CD14-positive monocyte (primary cell): ENCODE data around the gene GJA4. TPM values are rescaled to one million over a fixed set of nuclear protein-coding genes. Genes with fewer than 3 reads are reported as not detected.
A peak's percentile ranks its signal among the peaks of the same experiment; 100 is the strongest.

Experiments used
- DNase-seq, 3 donors: peaks; one replicate each; pipeline ENCODE4 v3.0.0-alpha.2; 2011 to 2022
- H2AFZ ChIP-seq: 2 replicates; pipeline ENCODE4 v1.6.0; 2012; ENCODE audit warnings: mild to moderate bottlenecking, low read depth, low read length, inconsistent platforms; ENCODE audit not compliant: insufficient read depth, poor library complexity, severe bottlenecking
- H3K27ac ChIP-seq, 2 donors: 1 replicate in 1 of 2; 2 replicates in 1 of 2; pipeline ENCODE4 v1.5.1; 2012 to 2013; ENCODE audit warnings: low read length in 2 of 2, control low read depth in 1 of 2, inconsistent platforms in 1 of 2, low read depth in 1 of 2, mild to moderate bottlenecking in 1 of 2
- H3K27me3 ChIP-seq, 2 donors: one replicate each; pipeline versions ENCODE4 v1.6.0 to v1.6.1; 2011 to 2013; ENCODE audit warnings: low read length in 2 of 2; ENCODE audit not compliant: control insufficient read depth in 2 of 2, insufficient read depth in 2 of 2
- H3K36me3 ChIP-seq, 2 donors: replicated peaks in 1 of 2; 1 replicate in 1 of 2; 2 replicates in 1 of 2; pipeline versions ENCODE4 v1.5.1 to v1.6.1; 2012 to 2013; ENCODE audit warnings: low read length in 2 of 2, control low read depth in 1 of 2, inconsistent platforms in 1 of 2, mild to moderate bottlenecking in 1 of 2; ENCODE audit not compliant: insufficient read depth in 2 of 2, control insufficient read depth in 1 of 2
- H3K4me1 ChIP-seq, 2 donors: 1 replicate in 1 of 2; 2 replicates in 1 of 2; pipeline versions ENCODE4 v1.5.1 to v1.6.1; 2012 to 2013; ENCODE audit warnings: low read length in 2 of 2, control low read depth in 1 of 2, inconsistent platforms in 1 of 2, mild to moderate bottlenecking in 1 of 2, moderate library complexity in 1 of 2; ENCODE audit not compliant: insufficient read depth in 2 of 2, control insufficient read depth in 1 of 2
- H3K4me2 ChIP-seq: replicated peaks from 2 replicates; pipeline ENCODE3; 2012; ENCODE audit warnings: low read length, moderate library complexity, mild to moderate bottlenecking; ENCODE audit not compliant: poor library complexity, severe bottlenecking; ENCODE audit errors: extremely low read depth
- H3K4me3 ChIP-seq, 3 experiments: fragments of 200-600 bp in 1 of 3; sonication (generic) in 1 of 3; replicated peaks in 1 of 3; 1 replicate in 2 of 3; 2 replicates in 1 of 3; pipeline ENCODE4 v1.5.1; 2011 to 2013; ENCODE audit warnings: low read length in 3 of 3, mild to moderate bottlenecking in 3 of 3, control low read depth in 2 of 3, low read depth in 2 of 3, inconsistent platforms in 1 of 3, moderate library complexity in 1 of 3
- H3K79me2 ChIP-seq: 2 replicates; pipeline ENCODE4 v1.6.0; 2012; ENCODE audit warnings: mild to moderate bottlenecking, control low read depth, inconsistent platforms, low read length, moderate library complexity; ENCODE audit not compliant: insufficient read depth
- H3K9ac ChIP-seq: 2 replicates; pipeline ENCODE4 v1.6.0; 2017; ENCODE audit warnings: low read length, mild to moderate bottlenecking; ENCODE audit not compliant: insufficient read depth, poor library complexity, severe bottlenecking
- H3K9me3 ChIP-seq, 2 donors: replicated peaks in 1 of 2; 1 replicate in 1 of 2; 2 replicates in 1 of 2; pipeline versions ENCODE4 v1.5.1 to v1.6.1; 2012 to 2013; ENCODE audit warnings: low read length in 2 of 2, control low read depth in 1 of 2; ENCODE audit not compliant: control insufficient read depth in 1 of 2, insufficient read depth in 1 of 2
- H4K20me1 ChIP-seq: 2 replicates; pipeline ENCODE4 v1.6.0; 2012; ENCODE audit warnings: mild to moderate bottlenecking, low read length, control low read depth, moderate library complexity; ENCODE audit not compliant: insufficient read depth
- H3K27ac Mint-ChIP-seq, 7 donors: one replicate each; pipeline ENCODE4 v1.8.0; 2020; ENCODE audit warnings: mild to moderate bottlenecking in 7 of 7, mixed read lengths in 7 of 7, moderate library complexity in 6 of 7, inconsistent platforms in 2 of 7
- H3K27me3 Mint-ChIP-seq, 3 donors: one replicate each; pipeline ENCODE4 v1.8.0; 2021 to 2022; ENCODE audit warnings: low read depth in 3 of 3, mild to moderate bottlenecking in 3 of 3, mixed read lengths in 3 of 3, moderate library complexity in 3 of 3, inconsistent platforms in 1 of 3
- H3K36me3 Mint-ChIP-seq, 2 donors: one replicate each; pipeline ENCODE4 v1.8.0; 2020; ENCODE audit warnings: mixed read lengths in 2 of 2, inconsistent platforms in 1 of 2, mild to moderate bottlenecking in 1 of 2
- H3K4me1 Mint-ChIP-seq: one replicate; pipeline ENCODE4 v1.8.0; 2020; ENCODE audit warnings: mild to moderate bottlenecking, mixed read lengths
- H3K4me3 Mint-ChIP-seq, 2 donors: one replicate each; pipeline ENCODE4 v1.8.0; 2020; ENCODE audit warnings: mild to moderate bottlenecking in 2 of 2, mixed read lengths in 2 of 2, moderate library complexity in 1 of 2
- H3K9me3 Mint-ChIP-seq, 7 donors: one replicate each; pipeline ENCODE4 v1.8.0; 2020 to 2022; ENCODE audit warnings: mixed read lengths in 7 of 7, mild to moderate bottlenecking in 6 of 7, moderate library complexity in 6 of 7, inconsistent platforms in 2 of 7
- CTCF ChIP-seq: fragments of 200-600 bp; IDR thresholded peaks from one replicate; pipeline ENCODE4 v1.8.0; 2022; ENCODE audit warnings: antibody characterized with exemption, mild to moderate bottlenecking
- WGBS: methylation state at CpG from one replicate; pipeline ENCODE4 v1.1.5; 2013; ENCODE audit warnings: missing lambda C conversion rate; ENCODE audit not compliant: insufficient coverage; 5-methylcytosine and 5-hydroxymethylcytosine counted together
- intact Hi-C, 2 donors: fragments of 100-400 bp; cut with micrococcal nuclease; formaldehyde crosslinking; loops; one replicate each; pipeline versions ENCODE4 v1.15.0 to v1.15.1; 2023
- polyA plus RNA-seq, 3 donors: library from polyadenylated mRNA; depleted of rRNA in 1 of 3; unstranded in 2 of 3; stranded (reverse) in 1 of 3; fragments of 300-500 nt in 2 of 3; fragments of >200 nt in 1 of 3; fragmentation: Illumina TruSeq in 2 of 3; gene quantifications; 1 replicate in 2 of 3; 2 replicates in 1 of 3; pipeline ENCODE4 v1.2.3, GENCODE V29; 2012 to 2021

Gene GJA4
- polyA plus RNA-seq, 3 donors, result not detected

DNA sequence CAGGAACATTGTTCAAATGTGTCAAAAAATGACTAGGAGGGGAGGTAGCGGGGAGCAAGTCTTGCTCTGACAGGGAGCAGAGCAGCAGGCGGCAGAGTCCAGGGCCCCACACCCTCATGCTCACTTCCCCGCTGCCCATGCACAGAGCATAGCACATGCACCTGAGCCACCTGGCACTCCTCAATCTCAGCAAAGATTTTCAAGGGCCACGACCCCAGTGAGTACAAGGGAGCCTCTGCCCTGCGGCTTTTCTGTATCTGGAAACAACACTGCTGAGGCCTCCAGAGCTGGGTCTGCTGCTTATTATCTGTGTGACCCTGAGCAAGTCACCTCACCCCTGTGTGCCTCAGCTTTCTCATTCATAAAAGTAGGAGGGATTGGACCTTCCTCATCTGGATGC, 12.8 kb upstream of the GJA4 start:
- peaks cover 37 to 54% (median 41%) of the 10 kb centered on the region in 3 donors for H3K27me3 Mint-ChIP-seq
- H2AFZ ChIP-seq, result no peak overlapping the region
- no peak overlapping the region for H3K27ac Mint-ChIP-seq
- H4K20me1 ChIP-seq, result no peaks in the 10 kb centered on the region
- no peak for TF ChIP-seq CTCF
- 90% methylated on average over 4 of the region's 5 CpGs for WGBS
- intact Hi-C loops, result no loop called here
- H3K4me3 ChIP-seq, result no peak overlapping the region
- no peaks in the 10 kb centered on the region for H3K36me3 Mint-ChIP-seq
- peaks cover 0 to 10% of the 10 kb centered on the region in 2 donors for H3K9me3 ChIP-seq
- no peak for DNase-seq
- no peak overlapping the region for H3K27ac ChIP-seq
- no peak overlapping the region for H3K9ac ChIP-seq
- no peak overlapping the region for H3K4me2 ChIP-seq
- peak overlapping the region in 1 of 2 donors; percentile 40 for H3K4me3 Mint-ChIP-seq
- peaks cover 25 to 48% of the 10 kb centered on the region in 2 donors for H3K27me3 ChIP-seq
- H3K79me2 ChIP-seq, result no peaks in the 10 kb centered on the region
- H3K4me1 ChIP-seq, result no peaks in the 10 kb centered on the region
- H3K4me1 Mint-ChIP-seq, result no peaks in the 10 kb centered on the region
- peaks cover 0 to 6% (median 1%) of the 10 kb centered on the region in 7 donors for H3K9me3 Mint-ChIP-seq
- no peaks in the 10 kb centered on the region for H3K36me3 ChIP-seq

DNA sequence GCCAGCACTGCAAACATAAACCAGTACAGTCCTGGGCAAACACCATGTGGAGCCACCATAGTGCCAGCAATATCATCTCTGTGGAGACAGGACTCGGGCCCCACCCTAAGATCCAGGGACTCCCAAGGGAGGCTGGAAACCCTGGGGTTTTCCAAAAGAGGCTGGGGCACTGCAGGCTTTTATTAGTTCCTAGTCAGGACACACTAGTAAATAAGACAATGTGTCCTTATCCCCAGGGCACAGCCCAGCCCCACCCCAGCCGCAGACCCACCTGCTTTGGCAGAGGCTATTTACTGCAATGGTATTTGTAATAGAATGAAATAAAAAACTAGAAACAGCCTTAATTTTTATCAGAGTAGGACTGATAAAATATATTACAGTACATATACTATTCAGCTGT, 12.3 kb upstream of the GJA4 start:
- H3K4me2 ChIP-seq, result no peak overlapping the region
- H3K27ac Mint-ChIP-seq, result no peak overlapping the region
- no peak for DNase-seq
- 100% methylated on average over 1 of the region's 2 CpGs for WGBS
- H3K36me3 ChIP-seq, result no peaks in the 10 kb centered on the region
- H3K4me3 ChIP-seq, result no peak overlapping the region
- H3K27ac ChIP-seq, result no peak overlapping the region
- H3K79me2 ChIP-seq, result no peaks in the 10 kb centered on the region
- no peak for TF ChIP-seq CTCF
- H2AFZ ChIP-seq, result no peak overlapping the region
- H3K27me3 ChIP-seq, result peaks cover 25 to 48% of the 10 kb centered on the region in 2 donors
- H3K9me3 Mint-ChIP-seq, result peaks cover 0 to 6% (median 1%) of the 10 kb centered on the region in 7 donors
- no peaks in the 10 kb centered on the region for H3K36me3 Mint-ChIP-seq
- no peaks in the 10 kb centered on the region for H4K20me1 ChIP-seq
- H3K4me3 Mint-ChIP-seq, result peak overlapping the region in 1 of 2 donors; percentile 40
- no peaks in the 10 kb centered on the region for H3K4me1 ChIP-seq
- peaks cover 0 to 10% of the 10 kb centered on the region in 2 donors for H3K9me3 ChIP-seq
- no peaks in the 10 kb centered on the region for H3K4me1 Mint-ChIP-seq
- H3K9ac ChIP-seq, result no peak overlapping the region
- intact Hi-C loops, result no loop called here
- peaks cover 37 to 57% (median 41%) of the 10 kb centered on the region in 3 donors for H3K27me3 Mint-ChIP-seq
